ENCODE measurements around the gene PXMP4. TPM values are rescaled to one million over a fixed set of nuclear protein-coding genes. Genes with fewer than 3 reads are reported as not detected.

PXMP4 gene
- total RNA-seq, 2 experiments from 2014 or later, result 3.6 to 4.1 TPM

DNA sequence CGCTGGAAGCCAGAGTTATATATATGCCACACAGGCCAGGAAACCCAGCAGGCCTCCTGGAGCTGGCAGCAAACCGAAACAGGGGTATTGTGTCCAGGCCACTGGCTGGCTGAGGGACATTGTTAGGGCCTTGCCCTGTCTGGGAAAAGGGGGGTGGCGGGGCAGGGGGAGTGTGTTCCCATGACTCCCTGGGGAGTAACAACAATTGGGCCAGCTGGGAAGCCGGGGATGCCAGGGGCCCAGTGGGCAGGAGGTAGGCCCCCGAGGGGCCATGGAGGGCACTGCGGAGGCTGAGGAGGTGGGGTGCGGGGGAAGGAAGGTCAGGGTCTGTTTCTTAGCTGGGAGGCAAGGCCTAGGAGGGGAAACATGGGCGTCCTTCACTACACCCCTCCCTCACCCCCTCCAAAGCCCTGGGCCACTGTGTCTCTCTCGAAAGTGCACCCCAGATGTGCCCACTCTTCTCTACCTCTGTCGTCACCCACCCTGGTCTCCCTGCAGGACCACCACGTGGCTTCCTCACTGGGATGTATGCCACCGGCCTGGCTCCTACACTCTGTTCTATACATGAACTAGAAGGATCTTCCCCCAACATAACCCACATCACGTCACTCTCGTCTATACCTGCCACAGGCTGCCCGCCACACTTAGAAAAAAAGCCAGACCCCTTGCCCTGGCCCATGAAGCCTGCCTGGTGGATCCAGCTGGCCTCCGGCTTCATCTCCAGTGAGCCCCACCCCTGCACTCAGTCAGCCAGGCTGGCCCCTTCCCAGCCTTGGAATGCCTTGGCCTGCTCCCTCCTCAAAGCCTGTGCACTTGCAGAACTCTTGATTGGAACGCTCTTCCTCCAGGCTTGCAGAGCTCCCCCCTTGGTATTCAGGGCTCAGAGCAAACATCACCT is 26.1 kb downstream of the PXMP4 start:
- DNase-seq, result no peak
- Histone ChIP-seq H3K9me3 (ENCODE audit: control insufficient read depth in 1 of 2, insufficient read depth in 1 of 2, low read length in 2 of 2) (peaks cover 0 to 11% of the 10 kb centered on the region in 2 experiments), H3K4me3 (ENCODE audit: low read length) (no peak overlapping the region), H3K27me3 (ENCODE audit: control insufficient read depth in 1 of 2, insufficient read depth in 2 of 2, low read length in 2 of 2) (no peaks in the 10 kb centered on the region), H3K27ac (ENCODE audit: low read depth in 1 of 2, low read length in 2 of 2) (no peak overlapping the region), H3K4me1 (ENCODE audit: insufficient read depth, low read length) (peaks cover 18% of the 10 kb centered on the region), H3K36me3 (ENCODE audit: insufficient read depth, low read length) (no peaks in the 10 kb centered on the region)
- Mint-ChIP-seq H3K27ac (no peak overlapping the region), H3K4me3 (no peak overlapping the region), H3K9me3 (no peaks in the 10 kb centered on the region), H3K27me3 (no peaks in the 10 kb centered on the region), H3K36me3 (ENCODE audit: low read depth) (no peaks in the 10 kb centered on the region), H3K4me1 (ENCODE audit: low read depth) (peaks cover 14% of the 10 kb centered on the region)
- intact Hi-C loops (cut with DNase I, micrococcal nuclease), result no loop called here
- POLR2A ChIA-PET, result interaction anchor here (1.0 kb wide), 1 partner anchor 26 kb away, joined by 6 read pairs; the partner anchor contains the start of gene PXMP4
- ATAC-seq (ENCODE audit: poor library complexity), result no peak
- CTCF ChIA-PET, result no interaction called here
- TF ChIP-seq CTCF (IDR thresholded peaks at IDR 0.05), result no peak

DNA sequence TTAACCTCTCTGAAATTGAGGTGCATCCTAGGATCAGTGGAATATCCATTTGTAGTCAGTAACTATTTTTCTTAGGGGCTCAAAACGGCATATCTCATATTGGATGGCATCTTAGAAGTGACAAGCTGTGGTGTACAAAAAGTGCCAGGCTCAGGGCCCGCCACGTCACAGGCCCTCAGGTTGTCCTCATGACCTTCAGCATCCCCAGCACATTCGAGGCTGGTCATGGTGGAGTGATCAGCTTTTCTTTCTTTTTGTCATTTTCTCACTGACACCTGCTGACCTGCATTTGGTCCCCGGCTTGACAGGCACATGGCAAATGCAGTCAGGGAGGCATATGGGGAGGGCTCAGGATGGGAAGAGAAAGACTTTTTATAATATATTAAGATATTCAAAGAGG is 26.8 kb downstream of the PXMP4 start:
- DNase-seq (no peak), ATAC-seq (ENCODE audit: poor library complexity) (no peak)
- no peak overlapping the region for H3K27ac ChIP-seq (ENCODE audit: low read depth in 1 of 2, low read length in 2 of 2)
- H3K4me1 ChIP-seq (ENCODE audit: insufficient read depth, low read length), result peaks cover 23% of the 10 kb centered on the region
- no peak overlapping the region for H3K27ac Mint-ChIP-seq
- H3K4me3 Mint-ChIP-seq, result no peak overlapping the region
- POLR2A ChIA-PET, result interaction anchor here (1.0 kb wide), 2 partner anchors 27 to 39 kb away, joined by 3 to 6 read pairs; partner anchors contain the start of genes PXMP4 and ZNF341
- no peaks in the 10 kb centered on the region for H3K36me3 ChIP-seq (ENCODE audit: insufficient read depth, low read length)
- TF ChIP-seq CTCF (IDR thresholded peaks at IDR 0.05), result no peak
- no peaks in the 10 kb centered on the region for H3K36me3 Mint-ChIP-seq (ENCODE audit: low read depth)
- H3K9me3 ChIP-seq (ENCODE audit: control insufficient read depth in 1 of 2, insufficient read depth in 1 of 2, low read length in 2 of 2), result peaks cover 0 to 4% of the 10 kb centered on the region in 2 experiments
- H3K27me3 Mint-ChIP-seq, result no peaks in the 10 kb centered on the region
- no peaks in the 10 kb centered on the region for H3K9me3 Mint-ChIP-seq
- H3K27me3 ChIP-seq (ENCODE audit: control insufficient read depth in 1 of 2, insufficient read depth in 2 of 2, low read length in 2 of 2), result no peaks in the 10 kb centered on the region
- intact Hi-C loops (cut with DNase I, micrococcal nuclease), result no loop called here
- peaks cover 19% of the 10 kb centered on the region for H3K4me1 Mint-ChIP-seq (ENCODE audit: low read depth)
- CTCF ChIA-PET, result no interaction called here
- no peak overlapping the region for H3K4me3 ChIP-seq (ENCODE audit: low read length)

DNA sequence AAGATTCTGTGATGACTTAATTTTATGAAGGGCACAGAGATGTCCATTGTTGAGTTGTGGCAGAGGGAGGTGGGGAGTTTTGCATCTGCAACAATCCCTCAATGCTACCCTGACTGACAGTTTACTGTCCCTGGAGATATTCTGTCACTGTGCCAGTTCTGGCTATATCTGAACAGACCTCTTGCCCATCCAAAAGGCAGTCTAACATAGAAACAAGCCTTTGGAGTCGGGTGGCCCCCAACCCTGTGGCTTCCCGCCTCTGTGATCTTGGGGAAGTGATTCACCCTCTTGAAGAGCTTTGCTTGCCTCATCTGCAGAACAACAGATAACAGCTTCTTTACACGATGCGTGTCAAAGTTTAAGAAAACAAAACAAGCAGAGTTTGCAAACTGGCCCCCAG is 30.1 kb downstream of the PXMP4 start:
- peak overlapping the region; percentile 82 for H3K27ac Mint-ChIP-seq
- CTCF ChIA-PET, result interaction anchor here (0.9 to 1.8 kb wide), 3 partner anchors 22 to 42 kb away, joined by 3 to 7 read pairs (median 6); no protein-coding TSS in a partner anchor

More for the DNA sequence above, 30.1 kb downstream of the PXMP4 start:
- no peak overlapping the region for H3K27ac ChIP-seq (ENCODE audit: low read depth in 1 of 2, low read length in 2 of 2)
- no peaks in the 10 kb centered on the region for H3K27me3 ChIP-seq (ENCODE audit: control insufficient read depth in 1 of 2, insufficient read depth in 2 of 2, low read length in 2 of 2)
- Mint-ChIP-seq H3K9me3 (no peaks in the 10 kb centered on the region), H3K4me3 (peak overlapping the region; percentile 75), H3K36me3 (ENCODE audit: low read depth) (no peaks in the 10 kb centered on the region), H3K27me3 (no peaks in the 10 kb centered on the region), H3K4me1 (ENCODE audit: low read depth) (peaks cover 38% of the 10 kb centered on the region)
- DNase-seq, result peak in 13 of 14 experiments; percentile 44 to 78 (median 59)
- no peaks in the 10 kb centered on the region for H3K36me3 ChIP-seq (ENCODE audit: insufficient read depth, low read length)
- H3K4me1 ChIP-seq (ENCODE audit: insufficient read depth, low read length), result peaks cover 37% of the 10 kb centered on the region
- no peak for TF ChIP-seq CTCF (IDR thresholded peaks at IDR 0.05)
- no peak overlapping the region for H3K4me3 ChIP-seq (ENCODE audit: low read length)
- POLR2A ChIA-PET, result interaction anchor here (0.7 to 2.5 kb wide), 7 partner anchors 21 to 1247 kb away, joined by 3 to 19 read pairs (median 4); partner anchors contain the start of gene PXMP4
- ATAC-seq (ENCODE audit: poor library complexity), result peak; percentile 27
- H3K9me3 ChIP-seq (ENCODE audit: control insufficient read depth in 1 of 2, insufficient read depth in 1 of 2, low read length in 2 of 2), result no peaks in the 10 kb centered on the region
- intact Hi-C loops (cut with DNase I, micrococcal nuclease), result loop anchor here in 1 of 2 experiments (5.0 to 10.0 kb wide), 2 partner anchors 305 to 422 kb away; partner anchors contain the start of genes EIF2S2 and RALY
